HT1080 (cell line): ENCODE data around the gene AKR1C2. TPM values are rescaled to one million over a fixed set of nuclear protein-coding genes. Genes with fewer than 3 reads are reported as not detected.
"Not testable (repeated sequence)": the region's sequence is repeated elsewhere in the genome, so short reads cannot be mapped to it uniquely, and the experiment has no call there.

Experiments used
- DNase-seq: peaks from one replicate; pipeline ENCODE4 v3.0.0-alpha.2; 2015; ENCODE audit warnings: low read depth
- total RNA-seq: library from RNA; depleted of rRNA; stranded (reverse); fragments of >200 nt; shearing (Covaris generic); gene quantifications from 2 replicates; pipeline ENCODE4 v1.2.3, GENCODE V29; 2014

AKR1C2 gene
- total RNA-seq, 1 experiment from 2014 or later, result 1.5 TPM

- peak; percentile 24 for DNase-seq
These were observed 21.8 kb upstream of the AKR1C2 start for GRCh38 chr10:5025461-5025881.

DNA sequence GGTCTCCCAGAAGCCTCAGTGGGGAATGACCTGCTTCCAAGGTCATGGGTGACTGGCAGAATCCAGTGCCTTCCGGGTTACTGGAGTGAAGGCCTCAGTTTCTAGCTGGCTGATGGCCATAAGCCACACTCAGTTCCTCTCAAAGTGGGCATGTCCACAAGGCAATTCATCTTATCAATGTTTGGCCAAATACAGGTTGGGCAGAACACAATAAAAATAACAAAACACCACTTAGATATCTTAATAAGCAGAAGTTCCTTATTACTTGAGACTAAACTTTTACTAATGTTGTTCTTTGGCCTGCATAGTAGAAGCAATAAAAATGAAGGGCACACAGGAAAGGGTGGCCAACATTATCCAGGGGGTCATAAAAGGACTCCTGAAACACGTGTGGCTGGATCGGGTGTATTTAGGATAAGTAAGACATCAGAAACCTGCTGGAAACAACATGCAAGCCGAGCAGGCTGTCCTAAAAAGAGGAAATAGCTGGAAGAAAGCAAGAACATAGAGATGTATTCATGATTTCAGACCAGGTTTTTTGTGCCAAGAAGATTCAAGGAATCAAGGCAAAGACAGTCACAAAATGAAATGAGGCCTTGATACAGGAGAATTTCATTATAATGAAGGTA is 19.6 kb upstream of the AKR1C2 start:
- DNase-seq, result no peak

DNA sequence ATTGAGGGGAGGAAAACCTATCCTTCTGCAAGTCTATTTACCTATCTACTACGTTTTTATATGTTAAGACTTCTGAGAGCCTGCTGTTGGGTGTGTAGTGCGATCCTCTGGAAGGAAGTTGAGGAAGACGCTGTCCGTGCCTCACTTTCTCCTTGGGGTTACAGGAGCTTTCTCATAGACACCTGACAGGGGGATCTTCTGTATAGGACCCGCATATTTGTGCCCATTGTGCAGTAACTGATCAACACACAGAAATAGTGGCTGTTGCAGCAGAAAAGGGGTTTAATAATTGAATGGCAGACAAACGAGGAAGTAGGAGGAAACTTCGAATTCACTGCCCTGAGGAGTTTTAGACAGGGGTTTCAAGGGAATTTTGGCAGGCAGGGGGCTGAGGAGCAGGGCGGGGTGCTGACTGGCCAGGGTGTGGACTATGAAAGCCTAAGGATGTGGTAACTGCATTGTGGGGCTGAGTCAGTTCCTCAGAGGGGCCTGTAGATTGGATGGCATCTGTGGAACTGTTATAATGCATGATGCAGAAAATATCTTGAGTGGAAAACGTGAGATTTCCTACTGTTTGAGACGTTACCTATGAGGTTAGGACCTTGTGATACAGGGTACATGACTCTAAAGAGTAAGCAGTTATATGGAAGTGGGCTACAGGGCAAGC is 18.1 kb upstream of the AKR1C2 start:
- DNase-seq, result peak; percentile 17

DNA sequence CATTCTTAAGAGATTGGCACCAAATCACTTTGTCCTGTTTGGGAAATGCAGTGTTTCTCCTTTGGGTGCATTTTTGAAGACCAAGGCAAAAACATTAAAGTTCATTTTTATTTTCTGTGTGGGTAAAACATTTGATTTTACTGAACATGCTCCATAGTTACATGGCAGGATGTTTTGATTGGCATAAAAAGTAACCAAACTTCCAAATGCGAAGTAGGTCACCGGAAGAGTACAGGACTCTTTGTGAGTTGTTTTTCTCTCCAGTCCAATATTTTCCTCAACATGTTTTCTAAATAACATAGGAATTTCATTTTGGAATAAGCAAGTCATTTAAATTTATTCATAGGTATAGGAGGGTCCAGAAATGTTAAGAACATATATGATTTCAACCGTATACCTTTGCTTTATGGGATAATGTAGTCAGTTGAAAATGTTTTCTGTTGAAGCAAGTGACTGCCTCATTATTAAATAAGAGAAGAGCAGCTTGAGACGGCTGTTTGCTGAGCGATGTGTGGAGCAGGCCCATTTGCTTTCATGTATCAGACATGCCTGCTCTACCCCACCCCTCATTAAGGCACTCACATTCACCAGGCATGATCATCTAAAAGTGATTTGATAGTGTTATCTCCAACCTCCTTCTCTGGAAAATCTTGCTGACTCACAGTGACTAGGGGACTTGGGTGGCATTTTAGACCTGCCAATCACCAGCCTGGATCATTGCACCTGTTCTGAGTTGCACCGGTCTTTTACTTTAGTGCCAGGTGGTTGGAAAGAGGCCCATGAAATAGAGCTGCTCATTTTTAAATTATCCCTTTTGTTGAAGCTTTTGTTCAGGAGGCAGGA is 16.3 kb upstream of the AKR1C2 start:
- not testable (repeated sequence) for DNase-seq

- DNase-seq, result peak; percentile 60
These were observed 15.1 kb upstream of the AKR1C2 start for GRCh38 chr10:5018671-5019277.

- DNase-seq, result no peak
These were observed 14.5 kb upstream of the AKR1C2 start for GRCh38 chr10:5018134-5018533.

DNA sequence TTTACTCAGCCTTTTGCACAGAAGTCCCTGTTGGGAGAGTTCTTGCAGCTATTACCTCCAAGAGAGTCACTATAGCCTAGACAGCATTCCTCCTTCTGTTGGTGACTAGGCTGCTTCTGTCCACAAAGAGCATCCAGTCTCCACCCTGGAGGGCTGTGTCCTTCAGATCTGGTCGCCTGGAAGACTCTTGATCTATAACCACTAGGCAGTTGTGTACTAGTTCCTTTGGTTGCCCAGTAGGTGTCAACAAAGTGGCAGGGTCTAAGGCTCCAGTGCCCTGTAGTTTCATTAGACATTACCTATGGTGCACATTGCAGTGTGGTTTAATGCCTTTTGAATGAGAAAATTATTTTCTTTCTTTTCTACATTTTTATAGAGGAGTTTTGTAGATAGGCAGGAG is 11.3 kb upstream of the AKR1C2 start:
- no peak for DNase-seq

GRCh38 chr10:5014200-5014910 is 10.7 kb upstream of the AKR1C2 start:
- DNase-seq, result not testable (repeated sequence)

DNA sequence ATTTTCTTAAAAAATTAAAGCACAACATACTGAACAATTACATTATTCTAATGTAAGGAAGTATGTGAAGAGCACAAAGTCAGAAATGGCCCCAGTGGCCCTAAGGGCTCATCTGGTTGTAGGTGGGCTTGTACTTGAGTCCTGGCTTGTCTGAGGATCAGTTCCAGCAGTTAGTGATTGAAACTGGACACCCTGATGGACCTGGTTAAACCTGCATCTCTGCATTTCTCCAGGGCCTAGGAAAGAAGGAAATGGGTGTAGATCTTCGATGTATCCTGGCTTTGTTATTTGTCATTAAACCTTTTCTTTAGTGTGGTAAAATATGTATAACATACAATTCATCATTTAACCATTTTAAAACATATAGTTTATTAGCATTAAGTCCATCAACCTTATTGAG is 9.7 kb upstream of the AKR1C2 start:
- no peak for DNase-seq

DNA sequence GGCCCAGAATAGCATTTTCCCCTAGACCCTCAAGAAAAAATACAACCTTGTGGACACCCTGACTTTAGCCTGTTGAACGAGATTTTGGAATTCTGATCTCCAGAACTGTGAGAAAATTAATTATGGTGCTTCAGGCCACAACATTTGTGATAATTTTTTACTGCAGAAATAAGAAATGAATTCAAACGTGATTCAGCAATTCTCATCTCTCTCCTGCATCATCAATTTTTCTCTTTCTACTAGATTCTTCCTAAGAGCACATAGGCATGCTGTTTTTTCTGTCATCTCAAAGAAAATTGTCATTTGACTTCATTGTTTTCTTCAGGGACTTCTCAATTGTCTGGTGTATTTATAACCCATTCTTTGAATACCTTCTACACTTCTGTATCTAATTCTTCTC is 8.9 kb upstream of the AKR1C2 start:
- DNase-seq, result no peak

DNA sequence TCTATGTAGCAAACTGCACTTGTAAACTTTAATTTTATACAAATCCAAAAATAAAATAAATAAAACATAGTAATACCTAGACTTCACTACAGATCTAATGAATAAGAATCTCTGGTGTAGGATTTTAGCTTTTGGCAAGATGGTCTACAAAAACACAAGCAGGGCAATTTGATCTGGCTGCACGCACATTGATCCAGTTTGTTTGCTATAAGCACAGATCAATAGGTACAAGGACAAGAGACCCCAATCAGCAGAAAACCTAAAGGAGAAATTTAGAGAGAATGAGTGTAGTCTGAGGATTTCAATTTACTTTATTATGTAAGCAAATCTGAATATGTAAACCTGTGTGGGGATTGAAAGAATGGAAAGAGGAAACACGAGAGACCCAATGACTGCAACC is 7.7 kb upstream of the AKR1C2 start:
- DNase-seq, result not testable (repeated sequence)

GRCh38 chr10:5010043-5010442 is 6.4 kb upstream of the AKR1C2 start:
- not testable (repeated sequence) for DNase-seq

GRCh38 chr10:5008857-5009548 is 5.3 kb upstream of the AKR1C2 start:
- peak; percentile 26 for DNase-seq

- not testable (repeated sequence) for DNase-seq
These were observed 844 bp upstream of the AKR1C2 start for GRCh38 chr10:5004501-5004900.

DNA sequence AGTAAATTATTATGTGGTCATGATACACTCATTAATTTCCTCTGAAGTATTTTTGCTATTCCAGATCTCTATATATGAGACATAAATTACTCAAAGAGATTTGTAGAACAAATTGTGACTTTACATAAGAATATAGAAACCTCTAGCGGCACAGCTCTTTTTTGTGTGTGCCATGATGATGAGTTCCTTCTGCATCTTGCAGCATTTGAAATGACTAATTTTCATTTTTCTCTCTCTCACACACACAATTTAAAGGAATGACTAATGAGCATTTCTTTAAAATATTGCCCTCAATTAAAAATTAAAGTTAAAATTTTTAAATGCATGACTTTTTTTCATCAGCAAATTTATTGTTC is 351 bp upstream of the AKR1C2 start:
- DNase-seq, result not testable (repeated sequence)

DNA sequence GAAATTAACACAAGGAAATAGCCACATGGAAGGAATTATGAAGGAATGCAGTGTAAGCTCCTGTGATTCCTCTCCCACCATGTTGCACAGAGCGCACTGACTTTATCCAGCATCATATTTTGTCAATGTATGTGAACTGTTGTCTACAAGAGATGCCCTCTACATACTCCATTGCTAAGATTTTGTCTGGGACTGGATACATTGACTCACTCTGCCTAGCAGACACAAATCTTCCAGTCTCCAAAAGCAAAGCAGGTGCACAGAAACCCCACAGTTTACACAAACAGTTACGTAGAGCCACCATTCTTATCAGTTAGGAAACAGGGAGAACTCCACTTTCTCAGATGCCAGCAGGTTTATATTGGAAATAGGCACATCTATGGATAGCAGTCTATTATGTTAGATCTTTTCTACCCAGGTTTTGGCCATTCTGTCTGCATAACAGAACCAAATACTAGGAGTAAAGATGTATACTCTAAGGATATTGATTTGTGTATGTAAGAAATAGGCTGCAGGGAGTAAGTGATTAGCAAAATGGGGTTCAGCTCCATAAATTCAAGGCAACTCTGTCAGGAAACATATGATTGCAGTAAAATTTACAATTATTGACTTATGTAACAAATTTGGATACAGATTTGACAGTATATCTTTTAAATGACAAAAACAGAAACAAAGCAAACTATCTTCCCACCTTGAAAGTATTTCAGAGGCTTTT is 1.5 kb downstream of the AKR1C2 start:
- DNase-seq, result no peak

- no peak for DNase-seq
These were observed 5.0 kb downstream of the AKR1C2 start for GRCh38 chr10:4998671-4999070.

GRCh38 chr10:4994260-4994659 is 9.4 kb downstream of the AKR1C2 start:
- DNase-seq, result not testable (repeated sequence)

DNA sequence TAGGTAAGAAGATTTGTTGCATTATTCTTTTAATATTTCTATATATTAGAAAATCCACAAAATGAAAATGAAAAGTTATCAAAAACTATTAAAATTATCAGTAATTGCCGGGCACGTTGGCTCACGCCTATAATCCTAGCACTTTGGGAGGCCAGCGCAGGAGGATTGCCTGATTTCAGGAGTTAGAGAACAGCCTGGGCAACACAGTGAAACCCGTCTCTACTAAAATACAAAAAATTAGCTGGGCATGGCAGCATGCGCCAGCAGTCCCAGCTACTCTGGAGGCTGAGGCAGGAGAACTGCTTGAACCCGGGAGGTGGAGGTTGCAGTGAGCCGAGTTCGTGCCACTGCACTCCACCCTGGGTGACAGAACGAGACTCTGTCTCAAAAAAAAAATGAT is 11.1 kb downstream of the AKR1C2 start:
- DNase-seq, result not testable (repeated sequence)

GRCh38 chr10:4991463-4991862 is 12.2 kb downstream of the AKR1C2 start:
- DNase-seq, result not testable (repeated sequence)
